HFF-Myc (cell line): Measurements from ENCODE around the gene RBFOX2.

ENCODE experiments used
- DNase-seq: peaks from one replicate; pipeline ENCODE4 v3.0.0-alpha.2; 2011; ENCODE audit warnings: low read depth; ENCODE audit errors: extremely low read depth
- H3K4me3 ChIP-seq: replicated peaks from 2 replicates; pipeline ENCODE4 v1.5.1; 2011; ENCODE audit warnings: low read depth, mild to moderate bottlenecking, control low read depth, low read length
- TF ChIP-seq, protein P1 (sequence below): IDR thresholded peaks from 2 replicates; pipeline ENCODE4 v1.5.1; 2012; ENCODE audit warnings: mild to moderate bottlenecking, low read depth, low read length, control low read depth; ENCODE audit errors: missing control alignments

The RBFOX2 gene

DNA sequence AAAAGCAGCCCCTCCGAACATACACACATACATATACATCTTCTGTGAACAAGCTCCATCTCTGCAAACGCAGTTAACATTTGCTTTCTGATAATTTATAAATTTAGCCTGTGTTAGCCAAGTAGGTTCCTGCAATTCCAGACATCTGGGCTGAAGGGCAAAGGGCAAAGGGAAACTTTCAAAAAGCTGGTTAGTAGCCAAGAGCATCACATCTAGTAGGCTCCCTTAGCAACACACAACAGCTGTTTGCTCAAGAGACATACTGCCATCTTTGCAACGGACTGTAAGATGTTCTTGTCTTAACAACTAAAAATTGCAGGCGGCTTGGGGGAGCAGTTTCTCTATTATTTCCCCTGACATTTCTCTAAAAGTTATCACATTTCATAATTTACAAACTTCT is 134.9 kb downstream of the RBFOX2 start:
- TF ChIP-seq, protein P1, sequence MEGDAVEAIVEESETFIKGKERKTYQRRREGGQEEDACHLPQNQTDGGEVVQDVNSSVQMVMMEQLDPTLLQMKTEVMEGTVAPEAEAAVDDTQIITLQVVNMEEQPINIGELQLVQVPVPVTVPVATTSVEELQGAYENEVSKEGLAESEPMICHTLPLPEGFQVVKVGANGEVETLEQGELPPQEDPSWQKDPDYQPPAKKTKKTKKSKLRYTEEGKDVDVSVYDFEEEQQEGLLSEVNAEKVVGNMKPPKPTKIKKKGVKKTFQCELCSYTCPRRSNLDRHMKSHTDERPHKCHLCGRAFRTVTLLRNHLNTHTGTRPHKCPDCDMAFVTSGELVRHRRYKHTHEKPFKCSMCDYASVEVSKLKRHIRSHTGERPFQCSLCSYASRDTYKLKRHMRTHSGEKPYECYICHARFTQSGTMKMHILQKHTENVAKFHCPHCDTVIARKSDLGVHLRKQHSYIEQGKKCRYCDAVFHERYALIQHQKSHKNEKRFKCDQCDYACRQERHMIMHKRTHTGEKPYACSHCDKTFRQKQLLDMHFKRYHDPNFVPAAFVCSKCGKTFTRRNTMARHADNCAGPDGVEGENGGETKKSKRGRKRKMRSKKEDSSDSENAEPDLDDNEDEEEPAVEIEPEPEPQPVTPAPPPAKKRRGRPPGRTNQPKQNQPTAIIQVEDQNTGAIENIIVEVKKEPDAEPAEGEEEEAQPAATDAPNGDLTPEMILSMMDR, result no peak
- no peak overlapping the region for H3K4me3 ChIP-seq
- no peak for DNase-seq

- H3K4me3 ChIP-seq, result no peak overlapping the region
- TF ChIP-seq, protein P1, result no peak
- no peak for DNase-seq
Observed at GRCh38 chr22:35892192-35892591, 136.4 kb downstream of the RBFOX2 start.

DNA sequence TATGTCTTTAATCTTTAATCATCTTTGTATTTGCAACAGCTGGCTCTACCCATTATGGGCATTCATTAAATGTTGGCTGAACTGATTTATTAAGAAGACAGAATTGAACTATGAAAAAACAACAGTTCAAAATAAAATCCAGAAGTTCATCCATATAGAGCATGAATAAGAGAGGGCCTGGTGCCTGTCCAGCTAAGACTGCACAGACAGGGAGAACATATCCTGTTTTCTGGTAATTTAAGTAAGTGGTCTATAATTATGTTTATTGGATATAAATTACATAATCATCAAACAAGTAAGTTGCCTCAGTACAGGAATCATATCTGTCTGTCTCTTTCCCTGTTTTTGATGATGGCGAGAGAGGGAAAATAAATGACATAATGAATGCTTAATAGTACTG is 137.2 kb downstream of the RBFOX2 start:
- TF ChIP-seq, protein P1, result no peak
- DNase-seq, result no peak
- H3K4me3 ChIP-seq, result no peak overlapping the region

GRCh38 chr22:35889071-35889470 is 139.6 kb downstream of the RBFOX2 start:
- TF ChIP-seq, protein P1, result no peak
- DNase-seq, result no peak

GRCh38 chr22:35888181-35888870 is 140.3 kb downstream of the RBFOX2 start:
- no peak overlapping the region for H3K4me3 ChIP-seq
- TF ChIP-seq, protein P1, result no peak

More at GRCh38 chr22:35889071-35889470, 139.6 kb downstream of the RBFOX2 start:
- H3K4me3 ChIP-seq, result no peak overlapping the region

GRCh38 chr22:35887296-35887875 is 141.2 kb downstream of the RBFOX2 start:
- DNase-seq, result no peak
- TF ChIP-seq, protein P1, result no peak

More at GRCh38 chr22:35888181-35888870, 140.3 kb downstream of the RBFOX2 start:
- DNase-seq, result no peak

DNA sequence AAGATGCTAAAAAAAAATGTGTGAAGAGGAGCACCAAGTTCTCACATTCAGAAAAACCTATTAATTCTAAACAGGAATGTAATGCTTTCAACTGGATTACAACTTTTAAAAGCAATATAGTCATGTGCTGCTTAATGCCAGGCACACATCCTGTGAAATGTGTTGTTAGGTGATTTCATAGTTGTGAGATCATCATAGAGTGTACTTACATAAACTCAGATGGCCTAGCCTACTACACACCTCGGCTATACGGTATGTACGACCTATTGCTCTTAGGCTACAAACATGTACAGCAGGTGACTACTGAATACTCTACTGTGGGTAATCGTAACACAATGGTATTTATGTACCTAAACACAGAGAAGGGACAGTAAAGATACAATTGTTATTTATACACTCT is 142.3 kb downstream of the RBFOX2 start:
- no peak overlapping the region for H3K4me3 ChIP-seq
- TF ChIP-seq, protein P1, result no peak
- DNase-seq, result no peak

More at GRCh38 chr22:35887296-35887875, 141.2 kb downstream of the RBFOX2 start:
- no peak overlapping the region for H3K4me3 ChIP-seq
